Fibroblast of villous mesenchyme (primary cell): ENCODE measurements around the gene LSP1. TPM values are rescaled to one million over a fixed set of nuclear protein-coding genes. Genes with fewer than 3 reads are reported as not detected.
A peak's percentile ranks its signal among the peaks of the same experiment; 100 is the strongest.
"Not testable (repeated sequence)": the region's sequence is repeated elsewhere in the genome, so short reads cannot be mapped to it uniquely, and the experiment has no call there.

Experiments
- DNase-seq: peaks from one replicate; pipeline ENCODE4 v3.0.0-alpha.2; 2010; ENCODE audit warnings: low read depth
- H3K4me3 ChIP-seq: 2 replicates; pipeline ENCODE4 v1.5.1; 2011; ENCODE audit warnings: low read depth, mild to moderate bottlenecking, low read length
- small RNA-seq: library from RNA; depleted of rRNA; stranded (forward); fragments of <200 nt; gene quantifications from one replicate; pipeline ENCODE3, GENCODE V24; 2012
- total RNA-seq: library from RNA; depleted of rRNA; stranded (reverse); fragments of >200 nt; gene quantifications from 2 replicates; pipeline ENCODE4 v1.2.3, GENCODE V29; 2012
- TF ChIP-seq, protein P1 (sequence below): IDR thresholded peaks from 2 replicates; pipeline ENCODE4 v1.5.1; 2012; ENCODE audit warnings: low read depth, mild to moderate bottlenecking, low read length; ENCODE audit not compliant: insufficient read depth

The LSP1 gene
- total RNA-seq, 1 donor: not detected

DNA sequence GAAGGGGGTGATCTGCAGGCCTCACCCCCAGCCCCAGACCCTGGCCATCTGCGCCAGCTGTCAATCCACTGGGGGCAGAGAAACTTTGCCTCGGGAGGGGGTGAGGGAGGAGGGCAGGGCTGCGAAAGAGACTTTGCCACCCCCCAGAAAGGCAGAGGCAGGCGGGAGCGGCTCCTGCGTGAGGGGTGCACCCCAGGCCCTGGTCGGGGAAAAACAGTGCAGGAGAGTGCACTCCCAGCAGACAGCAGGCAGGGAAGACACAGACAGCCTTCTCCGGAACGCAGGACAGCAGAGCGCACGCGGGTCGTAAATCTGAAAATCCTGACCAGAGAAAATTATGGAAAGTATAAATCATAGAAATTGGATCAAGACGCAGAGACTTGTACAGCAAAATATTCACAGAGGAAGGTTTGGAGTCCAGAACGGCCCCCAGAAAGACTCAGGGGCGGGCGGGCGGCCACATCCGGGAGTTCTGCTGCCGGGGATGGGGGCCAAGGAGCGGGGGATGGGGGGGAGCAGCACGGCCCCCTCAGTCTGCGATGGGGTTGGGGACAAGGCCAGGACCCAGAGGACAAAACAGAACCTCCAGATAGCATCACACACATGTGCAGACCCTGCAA is 86.2 kb downstream of the LSP1 start:
- no peak for DNase-seq
- TF ChIP-seq, protein P1, sequence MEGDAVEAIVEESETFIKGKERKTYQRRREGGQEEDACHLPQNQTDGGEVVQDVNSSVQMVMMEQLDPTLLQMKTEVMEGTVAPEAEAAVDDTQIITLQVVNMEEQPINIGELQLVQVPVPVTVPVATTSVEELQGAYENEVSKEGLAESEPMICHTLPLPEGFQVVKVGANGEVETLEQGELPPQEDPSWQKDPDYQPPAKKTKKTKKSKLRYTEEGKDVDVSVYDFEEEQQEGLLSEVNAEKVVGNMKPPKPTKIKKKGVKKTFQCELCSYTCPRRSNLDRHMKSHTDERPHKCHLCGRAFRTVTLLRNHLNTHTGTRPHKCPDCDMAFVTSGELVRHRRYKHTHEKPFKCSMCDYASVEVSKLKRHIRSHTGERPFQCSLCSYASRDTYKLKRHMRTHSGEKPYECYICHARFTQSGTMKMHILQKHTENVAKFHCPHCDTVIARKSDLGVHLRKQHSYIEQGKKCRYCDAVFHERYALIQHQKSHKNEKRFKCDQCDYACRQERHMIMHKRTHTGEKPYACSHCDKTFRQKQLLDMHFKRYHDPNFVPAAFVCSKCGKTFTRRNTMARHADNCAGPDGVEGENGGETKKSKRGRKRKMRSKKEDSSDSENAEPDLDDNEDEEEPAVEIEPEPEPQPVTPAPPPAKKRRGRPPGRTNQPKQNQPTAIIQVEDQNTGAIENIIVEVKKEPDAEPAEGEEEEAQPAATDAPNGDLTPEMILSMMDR: no peak
- no peak overlapping the region for H3K4me3 ChIP-seq

- DNase-seq: peak; percentile 59
- H3K4me3 ChIP-seq: not testable (repeated sequence)
Observed at GRCh38 chr11:1939788-1940187, 86.9 kb downstream of the LSP1 start.

Small RNA genes within 50 kb of the gene (small RNA-seq; reads per million reads assigned to genes)
- gene AC051649.1: not detected
- not detected for gene MIR4298

Other genes with a start within 250 kb of the LSP1 start
- gene KRTAP5-3, start 244.6 kb upstream of the LSP1 start, total RNA-seq: not detected in 2 replicates
- not detected in 2 replicates for gene KRTAP5-4, start 230.9 kb upstream of the LSP1 start, total RNA-seq
- gene KRTAP5-5, start 223.3 kb upstream of the LSP1 start, total RNA-seq: not detected in 2 replicates
- gene KRTAP5-6, start 155.9 kb upstream of the LSP1 start, total RNA-seq: not detected in 2 replicates
- 0.32 and 0.43 TPM in 2 replicates for gene IFITM10, start 102.5 kb upstream of the LSP1 start, total RNA-seq
- 63.9 and 84.1 TPM in 2 replicates for gene CTSD, start 89.2 kb upstream of the LSP1 start, total RNA-seq
- gene SYT8, start 18.1 kb upstream of the LSP1 start, total RNA-seq: under 0.01 TPM in 1 of 2 replicates, not detected in the other
- not detected in 2 replicates for gene TNNI2, start 14.1 kb upstream of the LSP1 start, total RNA-seq
- gene PRR33, start 38.8 kb downstream of the LSP1 start, total RNA-seq: not detected in 2 replicates
- not detected in 2 replicates for gene TNNT3, start 66.6 kb downstream of the LSP1 start, total RNA-seq
- 107 and 143 TPM in 2 replicates for gene MRPL23, start 94.2 kb downstream of the LSP1 start, total RNA-seq
- 72.5 and 161 TPM in 2 replicates for gene H19, start 144.8 kb downstream of the LSP1 start, total RNA-seq